Thoracic aorta (tissue), 2 donors: ENCODE results near the gene NNT. TPM values are rescaled to one million over a fixed set of nuclear protein-coding genes. Genes with fewer than 3 reads are reported as not detected.

Experiments used
- ATAC-seq: fragments of 150-250 bp; one replicate; pipeline ENCODE4 v1.8.0; 2017; ENCODE audit warnings: low read depth; ENCODE audit not compliant: insufficient number of reproducible peaks, low FRiP score
- DNase-seq: peaks from one replicate; pipeline ENCODE4 v3.0.0-alpha.2; 2020; ENCODE audit warnings: low spot score
- H3K27ac ChIP-seq, 2 donors: fragments of 200-600 bp; sonication (generic); 1 replicate in 1 of 2; 2 replicates in 1 of 2; pipeline ENCODE4 v1.5.1; 2016; ENCODE audit warnings: mild to moderate bottlenecking in 2 of 2, moderate library complexity in 2 of 2
- H3K27me3 ChIP-seq: fragments of 200-600 bp; sonication (generic); replicated peaks from 2 replicates; pipeline ENCODE4 v1.6.0; 2016; ENCODE audit warnings: mild to moderate bottlenecking; ENCODE audit not compliant: insufficient read depth
- H3K36me3 ChIP-seq: fragments of 200-600 bp; sonication (generic); one replicate; pipeline ENCODE4 v1.5.1; 2016
- H3K4me1 ChIP-seq, 2 donors: fragments of 200-600 bp; sonication (generic); 1 replicate in 1 of 2; 2 replicates in 1 of 2; pipeline versions ENCODE4 v1.5.1 to v1.6.0; 2016; ENCODE audit warnings: low read depth in 2 of 2, mild to moderate bottlenecking in 1 of 2; ENCODE audit not compliant: control insufficient read depth in 1 of 2
- H3K4me3 ChIP-seq: fragments of 200-600 bp; sonication (generic); 2 replicates; pipeline ENCODE4 v1.5.1; 2016; ENCODE audit warnings: mild to moderate bottlenecking
- H3K9me3 ChIP-seq: fragments of 200-600 bp; sonication (generic); 2 replicates; pipeline ENCODE4 v1.5.1; 2016
- total RNA-seq, 2 donors: library from RNA; depleted of rRNA; stranded (reverse); fragments of >200 nt; gene quantifications; one replicate each; pipeline versions ENCODE4 v1.1.0 to v1.2.3, GENCODE V29; 2016
- TF ChIP-seq, protein P1 (sequence below): fragments of 200-600 bp; sonication (generic); IDR thresholded peaks from one replicate; pipeline ENCODE4 v1.5.1; 2019; ENCODE audit warnings: antibody characterized with exemption

Gene NNT
- total RNA-seq, 2 donors from 2014 or later, result 27.9 to 28.9 TPM

- Histone ChIP-seq H3K36me3 (no peaks in the 10 kb centered on the region), H3K27me3 (no peaks in the 10 kb centered on the region), H3K4me3 (no peak overlapping the region), H3K4me1 (no peaks in the 10 kb centered on the region), H3K9me3 (no peaks in the 10 kb centered on the region), H3K27ac (no peak overlapping the region)
- ATAC-seq (no peak), DNase-seq (no peak)
- TF ChIP-seq, protein P1, sequence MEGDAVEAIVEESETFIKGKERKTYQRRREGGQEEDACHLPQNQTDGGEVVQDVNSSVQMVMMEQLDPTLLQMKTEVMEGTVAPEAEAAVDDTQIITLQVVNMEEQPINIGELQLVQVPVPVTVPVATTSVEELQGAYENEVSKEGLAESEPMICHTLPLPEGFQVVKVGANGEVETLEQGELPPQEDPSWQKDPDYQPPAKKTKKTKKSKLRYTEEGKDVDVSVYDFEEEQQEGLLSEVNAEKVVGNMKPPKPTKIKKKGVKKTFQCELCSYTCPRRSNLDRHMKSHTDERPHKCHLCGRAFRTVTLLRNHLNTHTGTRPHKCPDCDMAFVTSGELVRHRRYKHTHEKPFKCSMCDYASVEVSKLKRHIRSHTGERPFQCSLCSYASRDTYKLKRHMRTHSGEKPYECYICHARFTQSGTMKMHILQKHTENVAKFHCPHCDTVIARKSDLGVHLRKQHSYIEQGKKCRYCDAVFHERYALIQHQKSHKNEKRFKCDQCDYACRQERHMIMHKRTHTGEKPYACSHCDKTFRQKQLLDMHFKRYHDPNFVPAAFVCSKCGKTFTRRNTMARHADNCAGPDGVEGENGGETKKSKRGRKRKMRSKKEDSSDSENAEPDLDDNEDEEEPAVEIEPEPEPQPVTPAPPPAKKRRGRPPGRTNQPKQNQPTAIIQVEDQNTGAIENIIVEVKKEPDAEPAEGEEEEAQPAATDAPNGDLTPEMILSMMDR, result no peak
These were observed 19.3 kb upstream of the NNT start for GRCh38 chr5:43583724-43584123.

- Histone ChIP-seq H3K9me3 (no peaks in the 10 kb centered on the region), H3K4me1 (no peaks in the 10 kb centered on the region), H3K36me3 (no peaks in the 10 kb centered on the region), H3K4me3 (no peak overlapping the region), H3K27me3 (no peaks in the 10 kb centered on the region), H3K27ac (no peak overlapping the region)
- TF ChIP-seq, protein P1, result no peak
- ATAC-seq, result no peak
- no peak for DNase-seq
These were observed 18.7 kb upstream of the NNT start for GRCh38 chr5:43584166-43584699.

- H3K4me3 ChIP-seq, result no peak overlapping the region
- H3K36me3 ChIP-seq, result no peaks in the 10 kb centered on the region
- H3K4me1 ChIP-seq, result no peaks in the 10 kb centered on the region
- no peak overlapping the region for H3K27ac ChIP-seq
- H3K27me3 ChIP-seq, result no peaks in the 10 kb centered on the region
- ATAC-seq (no peak), DNase-seq (no peak)
- TF ChIP-seq, protein P1, result no peak
- no peaks in the 10 kb centered on the region for H3K9me3 ChIP-seq
These were observed 14.1 kb upstream of the NNT start for GRCh38 chr5:43588842-43589241.

- Histone ChIP-seq H3K27ac (no peak overlapping the region), H3K9me3 (no peaks in the 10 kb centered on the region), H3K36me3 (no peaks in the 10 kb centered on the region), H3K4me1 (no peaks in the 10 kb centered on the region), H3K4me3 (no peak overlapping the region), H3K27me3 (no peaks in the 10 kb centered on the region)
- TF ChIP-seq, protein P1, result no peak
- ATAC-seq (no peak), DNase-seq (no peak)
These were observed 13.7 kb upstream of the NNT start for GRCh38 chr5:43589310-43589709.

GRCh38 chr5:43590700-43591099 is 12.3 kb upstream of the NNT start:
- no peaks in the 10 kb centered on the region for H3K27me3 ChIP-seq
- no peaks in the 10 kb centered on the region for H3K4me1 ChIP-seq
- no peaks in the 10 kb centered on the region for H3K36me3 ChIP-seq
- H3K9me3 ChIP-seq, result no peaks in the 10 kb centered on the region
- DNase-seq (no peak), ATAC-seq (no peak)
- TF ChIP-seq, protein P1, result no peak
- H3K27ac ChIP-seq, result no peak overlapping the region
- no peak overlapping the region for H3K4me3 ChIP-seq
